ENCODE data around the gene MIEN1. TPM values are rescaled to one million over a fixed set of nuclear protein-coding genes. Genes with fewer than 3 reads are reported as not detected.
A peak's percentile ranks its signal among the peaks of the same experiment; 100 is the strongest.

MIEN1 gene
- total RNA-seq, 4 donors from 2014 or later, result 42.8 to 81.9 (median 67.7) TPM

DNA sequence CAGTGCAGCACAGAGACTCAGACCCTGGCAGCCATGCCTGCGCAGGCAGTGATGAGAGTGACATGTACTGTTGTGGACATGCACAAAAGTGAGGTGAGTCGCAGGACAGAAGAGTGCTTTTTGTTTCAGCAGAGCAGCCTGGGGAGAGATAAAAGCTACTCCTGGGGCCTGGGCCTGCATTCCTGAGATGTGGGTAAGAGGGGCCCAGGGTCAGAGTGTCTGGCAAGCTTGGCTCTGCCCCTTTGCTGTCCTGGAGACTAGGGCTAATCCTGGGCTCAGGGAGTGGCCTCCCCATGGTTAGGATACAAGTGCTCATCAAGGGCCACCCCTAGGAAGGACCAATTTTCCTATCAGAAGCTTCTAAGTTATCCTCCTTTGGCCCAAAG is 35.2 kb downstream of the MIEN1 start:
- Histone ChIP-seq H3K4me3 (no peak overlapping the region), H3K36me3 (no peaks in the 10 kb centered on the region), H3K4me1 (peaks cover 7% of the 10 kb centered on the region in 2 donors), H3K9me3 (no peaks in the 10 kb centered on the region), H3K27me3 (no peaks in the 10 kb centered on the region), H3K27ac (no peak overlapping the region)
- DNase-seq, result no peak
- intact Hi-C loops (cut with DNase I; ENCODE audit: low total_unique reads), result no loop called here
- no peak for ATAC-seq
- in situ Hi-C loops (cut with MboI; ENCODE audit: low sequenced_read_pairs in 4 of 4), result no loop called here
- TF ChIP-seq, protein P1, sequence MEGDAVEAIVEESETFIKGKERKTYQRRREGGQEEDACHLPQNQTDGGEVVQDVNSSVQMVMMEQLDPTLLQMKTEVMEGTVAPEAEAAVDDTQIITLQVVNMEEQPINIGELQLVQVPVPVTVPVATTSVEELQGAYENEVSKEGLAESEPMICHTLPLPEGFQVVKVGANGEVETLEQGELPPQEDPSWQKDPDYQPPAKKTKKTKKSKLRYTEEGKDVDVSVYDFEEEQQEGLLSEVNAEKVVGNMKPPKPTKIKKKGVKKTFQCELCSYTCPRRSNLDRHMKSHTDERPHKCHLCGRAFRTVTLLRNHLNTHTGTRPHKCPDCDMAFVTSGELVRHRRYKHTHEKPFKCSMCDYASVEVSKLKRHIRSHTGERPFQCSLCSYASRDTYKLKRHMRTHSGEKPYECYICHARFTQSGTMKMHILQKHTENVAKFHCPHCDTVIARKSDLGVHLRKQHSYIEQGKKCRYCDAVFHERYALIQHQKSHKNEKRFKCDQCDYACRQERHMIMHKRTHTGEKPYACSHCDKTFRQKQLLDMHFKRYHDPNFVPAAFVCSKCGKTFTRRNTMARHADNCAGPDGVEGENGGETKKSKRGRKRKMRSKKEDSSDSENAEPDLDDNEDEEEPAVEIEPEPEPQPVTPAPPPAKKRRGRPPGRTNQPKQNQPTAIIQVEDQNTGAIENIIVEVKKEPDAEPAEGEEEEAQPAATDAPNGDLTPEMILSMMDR (IDR thresholded peaks at IDR 0.05 in 4 of 5, conservative IDR thresholded peaks at IDR 0.05 in 1 of 5), result no peak
- TF ChIP-seq POLR2A (IDR thresholded peaks at IDR 0.05), result no peak

DNA sequence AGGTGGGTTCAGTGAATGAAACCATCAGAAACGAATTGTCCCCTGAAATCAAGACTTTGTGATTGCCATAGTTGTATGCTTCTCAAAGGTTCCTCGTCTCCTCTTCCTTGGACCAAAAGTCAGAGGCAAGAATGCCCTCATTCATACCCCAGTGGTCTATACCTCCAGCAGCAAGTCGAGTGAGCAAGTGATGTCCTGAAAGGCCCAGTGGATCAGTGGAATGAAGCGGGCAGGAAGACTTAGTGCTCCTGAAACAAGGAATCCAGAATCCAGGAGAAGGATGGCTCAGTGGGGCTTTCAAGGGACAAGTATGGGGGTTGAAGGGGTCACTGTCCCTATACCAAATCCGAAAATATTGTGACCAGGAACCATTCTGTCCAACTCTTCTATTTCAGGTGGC is 35.7 kb downstream of the MIEN1 start:
- Histone ChIP-seq H3K27me3 (no peaks in the 10 kb centered on the region), H3K4me3 (no peak overlapping the region), H3K9me3 (no peaks in the 10 kb centered on the region), H3K36me3 (no peaks in the 10 kb centered on the region), H3K27ac (no peak overlapping the region), H3K4me1 (peaks cover 6% of the 10 kb centered on the region in 2 donors)
- DNase-seq (no peak), ATAC-seq (no peak)
- in situ Hi-C loops (cut with MboI; ENCODE audit: low sequenced_read_pairs in 4 of 4), result no loop called here
- no peak for TF ChIP-seq POLR2A (IDR thresholded peaks at IDR 0.05)
- TF ChIP-seq, protein P1 (IDR thresholded peaks at IDR 0.05 in 4 of 5, conservative IDR thresholded peaks at IDR 0.05 in 1 of 5), result no peak
- intact Hi-C loops (cut with DNase I; ENCODE audit: low total_unique reads), result no loop called here

DNA sequence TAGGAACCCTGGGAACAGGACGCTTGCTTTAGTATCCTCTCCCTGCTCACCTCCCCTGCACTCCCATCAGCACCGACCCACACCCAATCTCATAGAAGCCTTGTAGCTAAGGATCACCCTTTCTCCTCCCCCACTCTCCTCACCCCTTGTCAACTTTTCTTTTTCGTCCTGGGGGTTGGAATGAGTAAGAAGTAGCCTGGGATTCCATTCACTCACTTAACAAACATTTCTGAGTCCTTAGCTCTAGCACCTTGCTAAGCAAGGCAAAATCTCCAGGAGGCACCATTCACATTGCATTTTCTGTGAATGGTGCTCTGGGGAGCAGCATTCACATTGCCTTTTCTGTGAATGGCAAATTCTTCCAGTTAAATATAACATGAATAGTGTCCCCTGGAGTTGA is 41.4 kb downstream of the MIEN1 start:
- DNase-seq (no peak), ATAC-seq (no peak)
- Histone ChIP-seq H3K36me3 (no peaks in the 10 kb centered on the region), H3K27me3 (no peaks in the 10 kb centered on the region), H3K4me1 (peaks cover 15 to 16% of the 10 kb centered on the region in 2 donors), H3K9me3 (no peaks in the 10 kb centered on the region), H3K27ac (peak overlapping the region in 1 of 4 donors; percentile 90), H3K4me3 (peak overlapping the region in 2 of 4 donors; percentile 78 to 80)
- in situ Hi-C loops (cut with MboI; ENCODE audit: low sequenced_read_pairs in 4 of 4) (no loop called here), intact Hi-C loops (cut with DNase I; ENCODE audit: low total_unique reads) (no loop called here)
- TF ChIP-seq, protein P1 (IDR thresholded peaks at IDR 0.05 in 4 of 5, conservative IDR thresholded peaks at IDR 0.05 in 1 of 5), result no peak
- no peak for TF ChIP-seq POLR2A (IDR thresholded peaks at IDR 0.05)

DNA sequence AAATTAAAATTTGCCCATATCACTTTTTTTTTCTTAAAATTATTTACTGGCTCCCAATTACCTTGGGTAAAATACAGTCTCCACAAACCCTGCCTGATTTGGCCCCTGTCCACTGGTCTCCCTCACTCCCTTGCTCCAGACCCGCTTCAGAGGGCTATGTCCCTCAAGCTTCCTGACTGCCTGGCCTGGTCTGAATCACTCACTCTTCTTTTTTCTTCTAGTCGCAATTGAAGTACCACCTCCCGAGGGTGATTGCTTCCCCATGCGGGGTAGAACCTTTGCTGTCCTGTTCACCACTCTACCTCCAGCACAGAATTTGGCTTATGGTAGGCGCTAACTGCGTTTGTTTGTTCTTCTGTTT is 41.9 kb downstream of the MIEN1 start:
- Histone ChIP-seq H3K36me3 (no peaks in the 10 kb centered on the region), H3K4me1 (peaks cover 15 to 16% of the 10 kb centered on the region in 2 donors), H3K4me3 (peak overlapping the region; percentile 76 to 80 (median 79)), H3K27ac (peak overlapping the region; percentile 89 to 92 (median 90)), H3K27me3 (no peaks in the 10 kb centered on the region), H3K9me3 (no peaks in the 10 kb centered on the region)
- in situ Hi-C loops (cut with MboI; ENCODE audit: low sequenced_read_pairs in 4 of 4) (no loop called here), intact Hi-C loops (cut with DNase I; ENCODE audit: low total_unique reads) (no loop called here)
- ATAC-seq (no peak), DNase-seq (no peak)
- no peak for TF ChIP-seq POLR2A (IDR thresholded peaks at IDR 0.05)
- TF ChIP-seq, protein P1 (IDR thresholded peaks at IDR 0.05 in 4 of 5, conservative IDR thresholded peaks at IDR 0.05 in 1 of 5), result no peak
